ENCODE measurements around the gene PGLYRP3.
"Not testable (repeated sequence)": the region's sequence is repeated elsewhere in the genome, so short reads cannot be mapped to it uniquely, and the experiment has no call there.

Gene PGLYRP3

DNA sequence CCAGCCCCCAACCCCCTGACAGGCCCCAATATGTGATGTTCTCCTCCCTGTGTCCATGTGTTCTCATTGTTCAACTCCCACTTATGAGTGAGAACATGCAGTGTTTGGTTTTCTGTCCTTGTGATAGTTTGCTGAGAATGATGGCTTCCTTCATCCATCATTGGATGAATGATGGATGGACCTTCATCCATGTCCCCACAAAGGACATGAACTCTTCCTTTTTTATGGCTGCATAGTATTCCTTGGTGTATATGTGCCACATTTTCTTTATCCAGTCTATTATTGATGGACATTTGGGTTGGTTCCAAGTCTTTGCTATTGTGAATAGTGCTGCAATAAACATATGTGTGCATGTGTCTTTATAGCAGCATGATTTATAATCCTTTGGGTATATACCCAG is 1.6 kb upstream of the PGLYRP3 start:
- DNase-seq, result not testable (repeated sequence)

DNA sequence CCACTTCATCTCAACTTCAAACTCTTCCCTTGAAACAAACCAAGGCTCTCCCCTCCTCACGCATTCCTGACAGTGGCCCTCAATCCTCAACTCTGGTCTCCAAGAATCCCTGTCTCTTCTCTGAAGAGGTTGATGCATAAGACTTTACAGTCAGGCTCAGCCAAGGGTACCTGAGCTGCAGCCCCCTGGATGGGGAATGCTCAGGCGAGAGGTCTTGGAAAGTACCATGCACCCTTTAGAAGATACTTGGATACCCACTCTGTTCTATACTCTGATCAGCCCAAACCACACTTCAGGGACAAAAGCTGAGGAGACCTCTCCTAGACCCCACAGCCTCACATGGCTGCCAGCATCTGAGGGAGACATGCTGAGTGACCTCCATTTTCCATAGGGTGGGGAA is 536 bp upstream of the PGLYRP3 start:
- DNase-seq, result no peak

DNA sequence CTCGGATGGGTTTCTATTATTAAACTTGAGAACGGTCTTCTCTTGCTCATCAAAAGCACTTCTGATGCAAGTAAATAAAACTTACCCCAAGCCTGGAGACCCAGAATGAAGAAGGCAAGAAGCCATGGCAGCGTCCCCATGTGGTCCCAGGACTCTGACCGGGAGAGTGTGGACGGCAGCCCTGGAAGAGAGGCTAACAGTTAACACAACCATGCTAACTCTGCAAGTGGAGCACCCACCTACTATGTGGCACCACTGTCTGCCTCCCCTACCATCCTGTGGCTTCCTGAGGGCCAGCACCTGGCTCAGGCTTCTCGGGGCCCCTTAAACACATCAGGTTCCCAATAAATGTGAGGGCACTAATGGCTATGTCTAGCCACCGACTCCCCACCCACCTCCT is 2.2 kb downstream of the PGLYRP3 start:
- DNase-seq, result no peak

DNA sequence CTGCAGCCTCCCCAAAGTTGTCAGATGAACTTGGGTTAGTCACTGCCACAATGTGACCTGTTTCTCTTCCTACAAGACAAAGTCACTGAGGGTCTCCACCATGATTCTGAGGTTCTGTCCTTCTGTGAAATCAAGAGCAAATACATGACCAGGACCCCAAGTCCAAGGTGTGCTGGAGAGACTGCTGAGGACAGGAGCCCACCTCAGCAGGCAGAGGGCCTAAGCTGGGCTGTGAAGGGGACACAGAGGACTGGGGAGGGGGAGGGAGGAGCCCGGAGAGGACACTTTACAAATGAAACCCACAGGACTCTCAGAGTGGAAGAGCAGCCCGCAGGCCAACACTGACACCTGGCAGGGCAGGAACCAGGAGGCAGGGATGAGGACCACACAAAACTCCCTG is 3.3 kb downstream of the PGLYRP3 start:
- no peak for DNase-seq

DNA sequence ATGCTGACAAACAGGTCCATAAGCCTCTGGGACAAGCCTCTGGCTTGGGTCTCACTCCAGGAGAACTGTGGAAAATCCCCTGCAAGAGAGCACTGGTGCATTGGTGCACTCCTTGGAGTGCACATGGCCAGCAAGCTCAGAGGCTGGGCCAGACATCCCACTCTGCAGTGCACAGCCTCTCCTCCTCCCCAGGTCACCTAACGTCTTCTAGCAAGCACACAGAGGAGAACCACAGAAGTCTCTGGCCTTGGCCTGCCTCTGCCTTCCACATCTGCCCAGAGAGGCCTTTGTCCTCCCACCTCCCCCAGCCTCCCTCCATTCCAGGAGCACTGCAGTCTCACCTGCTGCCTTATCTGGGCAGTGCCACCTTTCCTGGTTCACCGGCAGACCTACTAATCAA is 4.2 kb downstream of the PGLYRP3 start:
- DNase-seq, result no peak

DNA sequence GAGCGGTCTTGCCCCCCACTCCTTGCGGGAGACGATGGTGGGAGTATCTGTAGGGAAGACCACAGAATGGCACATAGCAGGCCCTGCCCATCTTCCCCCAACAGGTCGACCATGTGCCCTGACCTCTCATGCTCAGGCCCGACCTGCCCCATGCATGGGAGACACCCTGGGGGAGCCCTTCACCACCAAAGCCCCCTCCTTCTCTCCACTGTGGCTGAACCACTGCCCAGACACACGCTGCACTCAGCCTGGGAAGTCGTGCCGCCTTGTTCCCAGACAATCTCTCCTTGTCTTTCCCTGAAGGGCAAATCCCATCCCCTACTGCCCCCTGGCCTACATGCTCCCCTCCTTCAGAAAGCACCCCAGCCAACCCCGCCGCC is 5.5 kb downstream of the PGLYRP3 start:
- no peak for DNase-seq

DNA sequence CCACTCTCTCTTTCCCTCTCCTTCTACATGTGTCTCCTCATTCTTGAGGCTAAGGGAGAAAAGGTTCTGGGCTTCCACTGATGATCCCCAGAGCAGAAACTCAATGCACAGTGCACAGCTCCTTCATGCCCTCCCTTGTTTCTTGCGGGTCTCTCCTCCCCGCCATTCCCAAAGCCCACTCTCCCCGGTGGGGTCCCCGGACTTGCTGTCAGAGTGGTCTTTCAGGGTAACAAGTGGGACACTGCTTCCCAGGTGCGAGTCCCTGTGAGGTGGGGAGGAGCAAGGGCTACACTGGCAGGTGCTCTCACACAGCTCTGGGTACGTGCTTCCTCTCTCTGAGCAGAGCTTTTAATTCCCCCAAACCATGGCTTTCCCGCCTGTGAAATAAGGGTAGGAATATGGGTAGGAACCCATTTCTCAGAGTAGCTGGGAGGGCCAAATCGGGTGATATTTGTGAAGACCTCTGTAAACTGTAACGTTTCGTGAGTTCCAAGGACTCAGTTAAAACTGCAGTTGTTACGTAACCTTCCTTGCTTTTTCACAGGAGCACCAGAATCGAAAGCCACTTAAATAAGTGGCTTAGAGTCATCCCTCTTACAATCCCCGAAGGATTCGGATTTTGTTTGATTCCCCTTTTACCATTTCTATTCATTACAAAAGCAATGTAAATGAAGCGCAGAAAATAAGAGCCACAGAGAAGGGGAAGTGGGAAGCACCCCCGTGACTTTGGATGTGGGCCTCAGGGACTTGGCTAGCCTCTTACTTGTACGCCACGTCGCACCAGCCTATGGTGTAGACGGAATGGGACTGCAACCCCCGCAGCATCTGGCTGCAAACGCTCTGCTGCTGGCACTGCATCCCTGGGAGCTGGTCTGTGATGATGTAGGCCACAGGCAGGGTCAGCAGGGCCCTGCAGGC is 6.2 kb downstream of the PGLYRP3 start:
- DNase-seq, result no peak

DNA sequence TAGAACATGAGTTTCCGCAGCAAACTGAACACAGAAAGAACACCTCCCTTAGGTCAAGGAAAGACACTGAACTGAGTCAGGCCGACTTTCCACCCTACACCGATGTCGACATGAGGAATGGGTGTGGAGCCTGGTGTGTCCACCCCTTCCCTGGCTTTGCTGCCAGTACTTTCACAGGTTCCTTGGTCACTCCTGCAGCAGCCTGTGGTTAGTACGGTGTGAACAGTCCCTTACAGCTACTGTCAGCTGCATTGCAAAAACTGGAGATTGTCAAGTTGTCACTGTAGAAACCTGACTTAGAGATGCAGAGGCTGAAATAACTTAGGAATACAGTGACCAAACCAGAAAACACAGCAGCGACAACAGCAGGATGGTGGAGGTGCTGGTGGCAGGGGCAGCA is 7.1 kb downstream of the PGLYRP3 start:
- no peak for DNase-seq

DNA sequence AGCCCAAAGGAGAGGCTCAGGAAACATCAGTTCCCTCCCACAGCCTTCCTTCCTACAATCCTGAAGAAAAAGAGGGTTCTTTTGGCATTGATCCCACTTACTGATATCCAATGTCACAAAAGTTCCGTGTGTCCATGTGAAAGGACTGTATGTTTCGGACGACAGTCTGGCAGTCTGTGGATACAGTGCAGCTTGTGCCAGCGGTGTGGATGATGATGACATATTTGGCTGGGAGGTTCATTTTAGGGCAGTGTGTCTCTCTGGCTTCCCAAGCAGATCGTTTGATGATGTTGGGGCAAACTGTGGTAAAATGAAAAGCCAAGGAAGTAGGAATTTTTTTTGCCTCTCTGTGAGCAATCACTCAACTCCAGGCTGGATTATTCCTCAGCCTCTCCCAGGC is 10.4 kb downstream of the PGLYRP3 start:
- DNase-seq, result no peak

DNA sequence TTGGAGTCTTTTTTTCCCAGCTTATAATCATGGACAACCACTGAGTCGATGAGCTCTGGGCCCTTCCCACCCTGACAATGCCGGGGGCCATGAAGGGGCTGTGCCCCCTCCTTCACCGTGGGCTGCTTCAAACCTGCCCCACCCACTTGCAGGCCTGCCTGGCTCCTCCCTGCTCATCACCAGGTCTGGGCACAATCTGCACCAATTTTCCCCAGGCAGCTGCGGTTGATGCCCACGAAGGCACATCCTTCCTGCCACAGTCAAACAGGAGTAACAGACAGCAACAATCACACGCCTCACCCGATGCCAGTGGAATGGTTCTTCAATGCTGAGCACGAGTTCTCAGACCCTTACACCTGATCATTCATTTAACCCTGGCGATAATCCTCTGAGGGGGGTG is 18.9 kb downstream of the PGLYRP3 start:
- DNase-seq, result no peak

DNA sequence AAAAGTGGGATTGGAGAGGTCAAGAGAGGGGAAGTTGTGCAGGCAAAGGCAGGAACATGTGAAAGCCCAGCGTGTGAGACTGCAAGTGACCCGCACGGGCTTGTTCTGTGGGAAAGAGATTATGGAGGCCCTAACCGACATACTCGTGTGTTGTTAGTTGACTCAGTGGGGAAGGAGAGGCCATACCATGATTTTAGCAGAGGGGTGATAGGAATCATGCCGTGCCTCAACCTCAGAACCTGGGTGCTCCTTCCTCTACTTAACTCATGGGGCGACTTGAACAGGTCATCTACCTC is 19.3 kb downstream of the PGLYRP3 start:
- DNase-seq, result no peak

DNA sequence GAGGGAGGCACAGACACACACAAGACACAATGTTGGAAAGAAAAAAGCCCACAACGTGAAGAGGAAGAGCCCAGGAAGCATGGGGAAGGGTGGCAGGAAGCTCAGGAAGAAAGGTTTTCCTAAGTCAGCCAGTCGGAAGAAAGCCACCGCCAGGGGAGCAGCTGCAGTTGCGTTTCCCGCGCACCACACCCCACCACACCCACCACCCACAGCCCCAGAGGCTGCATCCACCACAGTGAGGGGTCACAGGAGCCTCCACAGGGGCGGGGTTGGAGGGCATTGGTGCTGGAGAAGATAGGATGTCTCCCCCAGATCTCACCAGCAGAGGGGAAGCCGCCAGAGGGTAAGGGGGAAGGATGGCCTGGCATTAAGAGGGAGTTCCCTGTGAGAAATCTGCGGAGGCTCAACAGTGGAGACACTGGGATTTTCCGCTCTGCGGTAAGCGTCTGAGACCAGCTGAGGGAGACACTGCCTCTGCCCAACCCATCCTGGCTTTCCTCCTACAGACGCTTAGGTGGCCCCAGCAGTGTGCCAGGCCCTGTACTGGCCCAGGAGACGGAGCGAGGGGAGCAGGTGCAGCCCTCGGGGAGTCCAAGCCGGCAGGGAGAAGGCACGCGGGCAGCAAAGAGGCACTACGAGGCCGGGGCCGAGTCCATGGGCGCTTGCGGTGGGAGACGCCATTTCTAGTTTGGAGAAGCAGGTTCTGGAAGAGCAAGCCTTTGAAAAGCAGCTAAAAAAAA is 19.8 kb downstream of the PGLYRP3 start:
- DNase-seq, result no peak

DNA sequence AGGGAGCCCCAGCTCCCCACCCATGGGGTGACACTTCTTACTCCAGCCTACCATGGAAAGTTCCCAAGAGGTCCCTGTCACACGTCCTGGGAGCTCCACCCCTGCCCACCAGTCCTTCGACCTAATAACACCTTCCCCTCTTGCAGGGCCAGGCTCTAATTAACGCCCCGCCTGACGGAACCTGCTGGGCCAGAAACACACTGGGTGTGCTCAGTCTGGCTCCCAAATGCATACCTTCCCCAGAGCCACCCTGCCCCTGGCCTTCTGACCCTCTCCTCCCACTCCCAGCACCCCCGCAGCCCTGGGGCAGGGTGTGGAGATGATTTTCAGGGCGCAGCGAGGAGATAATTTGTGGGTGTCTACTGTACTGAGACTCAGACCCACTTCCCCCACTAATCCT is 20.6 kb downstream of the PGLYRP3 start:
- DNase-seq, result no peak

DNA sequence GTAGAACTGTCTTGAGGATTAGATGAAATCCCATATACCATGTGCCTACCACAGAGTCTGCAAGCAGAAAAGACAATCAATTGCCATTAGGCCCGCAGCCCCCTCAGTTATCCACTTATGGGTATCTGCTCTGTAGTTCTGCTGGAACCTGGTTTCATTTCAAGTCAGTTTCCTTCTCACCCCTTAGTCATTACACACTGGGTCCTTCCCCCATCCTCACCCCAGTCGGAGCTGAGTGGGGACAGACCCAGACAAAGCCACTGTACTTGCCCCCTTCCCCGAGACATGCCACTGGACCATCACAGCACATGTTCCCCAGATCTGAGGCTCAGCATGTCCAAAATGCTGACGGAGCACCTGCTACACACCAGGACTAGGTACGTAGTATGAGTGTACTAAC is 21.2 kb downstream of the PGLYRP3 start:
- DNase-seq, result no peak

DNA sequence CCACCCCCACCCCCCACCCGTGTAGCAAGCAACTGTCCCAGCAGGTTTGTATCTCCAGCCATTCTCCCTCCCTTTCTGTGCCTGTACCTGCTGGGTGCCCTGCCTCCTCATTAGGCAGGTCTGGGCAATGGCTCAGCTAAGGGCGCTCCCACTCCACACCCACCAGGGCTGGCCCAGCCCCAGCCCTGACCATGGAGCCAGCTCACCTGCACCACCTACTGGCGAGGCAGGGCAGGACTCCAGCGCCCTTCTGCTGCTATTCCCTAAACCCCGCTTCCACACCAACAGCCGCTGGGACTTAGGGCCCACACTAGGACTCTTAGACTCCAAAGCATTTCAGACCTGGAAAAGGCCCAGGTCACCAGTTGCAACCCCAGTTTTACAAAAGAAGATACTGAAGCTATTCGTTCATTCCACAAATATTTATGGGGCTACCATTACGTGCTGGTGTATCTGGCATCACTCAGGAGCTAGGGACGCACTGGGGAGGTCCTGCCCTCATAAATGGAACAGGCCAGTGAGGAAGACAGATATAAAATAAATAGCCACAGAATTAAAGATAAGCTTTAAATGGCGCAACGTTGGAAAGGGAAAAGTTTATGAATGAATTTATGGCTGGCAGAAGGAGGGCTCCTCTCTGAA is 24.0 kb downstream of the PGLYRP3 start:
- no peak for DNase-seq

DNA sequence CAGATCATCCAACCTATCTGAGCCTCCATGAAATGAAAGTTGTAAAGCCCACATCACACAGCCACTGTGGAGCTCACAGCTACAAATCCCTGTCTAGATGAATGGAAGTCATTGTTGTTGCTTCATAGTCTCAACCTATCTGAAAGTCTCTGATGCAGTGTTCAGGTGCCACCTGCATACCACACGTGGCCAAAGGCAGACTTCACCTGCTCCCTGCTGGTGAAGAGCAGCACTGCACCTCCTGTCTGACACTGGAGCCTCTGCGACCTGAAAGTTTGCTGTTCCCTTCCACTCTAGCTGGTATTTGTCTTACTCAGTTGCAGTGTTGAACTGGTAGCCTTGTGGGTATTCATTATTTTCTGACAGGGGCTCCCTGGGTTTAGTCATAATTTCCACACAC is 34.9 kb downstream of the PGLYRP3 start:
- no peak for DNase-seq

DNA sequence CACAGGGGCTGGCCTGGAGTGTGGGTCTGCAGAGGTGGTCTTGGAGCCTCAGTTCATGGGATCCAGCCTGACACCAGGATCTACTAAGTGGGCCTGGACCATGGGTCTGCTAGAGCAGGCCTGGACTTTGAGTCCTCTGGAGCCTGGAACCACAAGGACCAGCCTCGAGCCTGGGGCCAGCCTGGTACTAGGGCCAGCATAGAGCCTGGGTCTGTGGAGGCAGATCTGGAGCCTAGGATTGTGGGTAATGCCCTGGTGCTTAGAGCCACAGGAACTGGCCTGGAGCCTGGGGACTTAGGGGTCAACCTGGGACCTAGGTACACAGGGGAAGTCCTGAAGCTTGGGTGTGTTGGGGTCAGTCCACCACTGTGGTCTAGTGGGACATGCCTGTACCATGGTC is 40.6 kb downstream of the PGLYRP3 start:
- DNase-seq, result no peak

DNA sequence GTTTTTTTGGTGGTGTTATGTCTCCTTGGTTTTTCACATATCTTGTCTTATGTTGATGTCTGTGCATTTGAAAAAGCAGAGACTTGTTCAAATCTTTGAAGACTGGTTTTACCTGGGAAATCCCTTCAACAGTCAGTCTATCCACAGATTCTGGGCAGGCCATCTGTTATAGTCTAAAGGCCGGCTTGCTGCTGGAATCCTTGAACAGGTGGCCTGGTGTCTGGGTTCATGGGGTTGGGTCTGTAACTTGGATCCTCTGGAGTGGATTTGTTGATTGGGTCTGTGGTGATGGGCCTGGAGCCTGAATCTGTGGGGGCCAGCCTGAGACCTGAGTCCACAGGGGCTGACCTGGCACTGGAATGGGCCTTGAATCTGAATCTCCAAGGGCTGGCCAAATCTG is 41.0 kb downstream of the PGLYRP3 start:
- no peak for DNase-seq

DNA sequence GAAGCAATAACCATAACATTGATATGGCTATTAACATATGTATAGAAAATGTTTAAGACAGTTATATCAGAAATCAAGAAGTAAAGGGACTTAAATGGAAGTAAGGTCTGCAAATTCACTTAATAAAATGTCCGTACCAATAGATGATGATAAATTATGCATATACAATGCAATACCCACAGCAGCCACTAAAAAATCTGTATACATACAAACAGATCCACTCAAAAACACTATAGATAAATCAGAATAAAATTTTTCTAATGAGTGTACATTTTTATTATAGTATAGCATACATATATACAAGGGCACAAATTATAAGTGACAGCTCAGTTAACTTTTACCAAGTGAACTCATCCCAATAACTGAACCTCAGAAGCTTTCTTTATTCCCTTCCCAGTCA is 47.3 kb downstream of the PGLYRP3 start:
- no peak for DNase-seq

DNA sequence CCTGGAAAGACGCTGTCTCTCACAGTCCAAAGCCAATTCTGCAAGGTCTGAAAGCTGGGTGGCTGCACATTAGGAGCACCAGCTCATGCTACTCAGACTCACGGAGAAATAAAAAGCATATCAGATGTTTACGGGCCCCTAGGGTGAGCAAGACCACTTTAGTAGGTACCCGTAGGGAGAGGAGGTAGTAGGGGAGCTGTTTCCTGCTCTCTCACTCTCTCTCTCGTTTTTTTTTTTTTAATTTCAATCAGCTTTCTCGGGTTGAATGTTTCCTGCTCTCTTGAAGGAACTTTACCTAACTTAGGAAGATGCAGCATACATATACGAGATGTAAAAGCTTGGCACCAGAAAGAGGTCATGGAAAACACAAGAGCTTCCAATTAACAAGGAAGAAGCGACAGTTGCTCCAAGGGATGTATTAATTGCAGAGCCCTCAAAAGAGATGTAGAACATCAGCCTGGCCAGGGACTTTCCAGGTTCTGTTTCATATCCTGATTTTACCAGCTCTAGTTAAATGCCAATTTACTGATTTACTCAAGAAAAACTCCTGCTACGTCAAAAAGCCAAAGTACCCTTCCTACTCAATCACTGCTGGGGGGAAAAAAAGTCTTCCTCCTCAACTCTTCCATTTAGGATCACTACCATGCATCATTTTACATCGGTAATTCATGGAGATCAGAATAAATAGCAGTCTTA is 50.1 kb downstream of the PGLYRP3 start:
- no peak for DNase-seq

DNA sequence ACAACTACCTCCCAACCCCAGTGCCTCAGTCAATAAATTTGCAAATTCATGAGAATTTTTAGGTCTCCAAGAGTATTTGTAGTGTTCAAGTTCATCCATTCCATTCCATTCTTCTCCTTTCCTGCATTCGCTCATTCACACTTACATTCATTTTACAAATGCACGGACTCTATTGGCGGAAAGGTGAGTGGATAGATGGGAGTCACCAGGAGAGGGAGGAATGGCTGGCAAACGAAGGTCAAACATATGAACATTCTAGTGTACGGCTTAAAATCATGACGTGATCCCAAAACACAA is 50.7 kb downstream of the PGLYRP3 start:
- DNase-seq, result no peak
